Vein endothelial cell (primary cell): ENCODE data around the gene MAFG. TPM values are rescaled to one million over a fixed set of nuclear protein-coding genes. Genes with fewer than 3 reads are reported as not detected.

ENCODE experiments used
- total RNA-seq: library from RNA; depleted of rRNA; stranded (reverse); fragments of >200 nt; gene quantifications from 2 replicates; pipeline ENCODE4 v1.2.3, GENCODE V29; 2012

The MAFG gene
- 21.9 and 24.7 TPM in 2 replicates for total RNA-seq

GRCh38 chr17:81927653-81928543, at the start of gene MAFG:
MAFG (minus strand) TSS chr17:81927735; CDS start chr17:81923185, 4,550 bp downstream.

DNA sequence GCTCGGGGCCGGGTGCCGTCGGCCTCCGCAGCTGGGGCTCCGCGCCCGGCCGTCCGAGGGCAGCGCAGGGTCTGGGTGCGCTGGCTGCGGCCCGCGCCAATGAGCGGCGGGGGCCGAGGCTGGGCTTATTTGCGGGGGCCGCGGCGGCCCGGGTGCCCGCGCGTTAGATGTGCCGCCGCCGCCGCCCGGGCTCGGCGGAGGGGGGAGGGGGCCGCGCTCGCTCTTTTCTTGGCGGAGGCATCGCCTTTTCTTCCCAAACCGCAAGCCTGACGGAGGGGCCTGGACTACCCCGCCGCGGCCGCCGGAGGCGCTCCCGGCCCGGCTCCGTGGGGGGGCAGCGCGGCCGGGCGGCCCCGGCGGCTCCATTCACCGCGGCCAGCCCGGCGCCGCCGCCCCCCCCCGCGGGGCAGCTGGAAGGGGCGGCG, 33.6 kb upstream of the MAFG start, which contains the start of gene NOTUM:
TSS of gene NOTUM (minus strand) at position 101 of the 425 bp plus-strand sequence. CDS start 278 bp downstream, outside the sequence.

GRCh38 chr17:81947189-81947588, 19.7 kb upstream of the MAFG start, which contains the start of gene MYADML2:
MYADML2 (minus strand) TSS chr17:81947233; CDS start chr17:81941741, 5,492 bp downstream.

DNA sequence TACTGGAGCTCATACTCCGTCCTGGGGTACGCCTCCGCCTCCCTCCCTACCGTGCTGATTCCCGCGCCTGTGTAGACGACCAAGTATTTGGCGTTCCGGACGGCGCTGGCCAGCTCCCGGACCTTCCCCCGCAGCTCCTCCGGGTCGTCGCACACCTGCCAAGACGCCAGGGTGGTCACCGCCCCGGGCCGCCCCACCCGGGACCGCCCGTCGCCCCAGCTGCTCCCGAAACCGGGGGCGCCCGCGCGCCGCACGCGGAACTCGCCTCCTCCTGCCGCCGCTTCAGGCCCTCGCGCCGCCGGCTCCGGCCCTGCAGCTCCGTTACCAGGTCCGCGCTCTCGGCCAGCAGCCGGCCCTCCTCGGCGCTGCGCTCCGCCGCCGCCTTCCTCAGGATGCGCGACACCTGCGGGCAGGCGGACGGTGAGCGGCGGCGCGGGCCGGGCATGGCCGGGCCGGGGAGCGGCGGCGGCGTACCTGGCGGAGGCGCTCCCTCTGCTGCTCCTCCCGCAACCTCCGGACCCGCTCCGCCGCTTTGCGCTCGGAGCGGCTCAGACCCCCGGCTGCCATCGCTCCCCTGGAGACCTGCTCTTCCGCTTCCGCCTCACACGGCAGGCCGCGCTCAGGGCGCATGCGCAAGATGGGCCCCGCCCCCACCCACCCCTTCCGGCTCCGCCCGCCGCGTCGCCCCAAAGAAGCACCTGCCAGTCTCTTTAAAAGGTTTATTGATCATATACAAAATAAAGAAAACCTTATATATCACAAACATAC, 9.8 kb downstream of the MAFG start, which contains the start of gene SIRT7:
TSS of gene SIRT7 (minus strand) at position 612 of the 768 bp plus-strand sequence. CDS start at position 567, 45 bp downstream.

GRCh38 chr17:81911277-81911961, 16.1 kb downstream of the MAFG start, which contains the start of gene PCYT2:
PCYT2 (minus strand) TSS chr17:81911399; CDS start chr17:81911355, 44 bp downstream.

DNA sequence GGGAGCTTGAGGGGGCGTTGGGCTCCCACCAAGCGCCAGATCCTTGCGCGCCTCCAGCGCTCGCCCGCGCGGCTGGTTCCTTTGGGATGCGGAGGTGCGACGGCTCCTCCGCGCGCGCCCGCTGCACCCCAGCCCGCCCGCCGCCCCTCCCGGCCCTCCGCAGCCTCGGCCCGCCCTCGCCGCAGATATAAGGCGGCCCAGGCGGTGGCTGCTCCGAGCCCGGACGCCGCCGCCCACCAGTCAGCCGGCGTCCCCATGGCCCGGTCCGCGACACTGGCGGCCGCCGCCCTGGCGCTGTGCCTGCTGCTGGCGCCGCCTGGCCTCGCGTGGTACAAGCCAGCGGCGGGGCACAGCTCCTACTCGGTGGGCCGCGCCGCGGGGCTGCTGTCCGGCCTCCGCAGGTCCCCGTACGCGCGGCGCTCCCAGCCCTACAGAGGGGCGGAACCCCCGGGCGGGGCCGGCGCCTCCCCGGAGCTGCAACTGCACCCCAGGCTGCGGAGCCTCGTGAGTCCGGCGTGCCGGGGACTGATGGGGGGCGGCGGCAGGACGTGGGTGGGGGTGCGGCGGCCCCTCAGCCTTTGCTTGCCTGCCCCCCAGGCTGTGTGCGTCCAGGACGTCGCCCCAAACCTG, 25.4 kb downstream of the MAFG start, which contains the start of gene NPB:
TSS of gene NPB (plus strand) at position 216 of the 630 bp plus-strand sequence. CDS start at position 256, 40 bp downstream.

GRCh38 chr17:81870981-81871386, 56.6 kb downstream of the MAFG start, which contains the start of gene ARHGDIA:
ARHGDIA (minus strand) TSS chr17:81871337; CDS start chr17:81869930, 1,407 bp downstream.

Other genes with a start within 250 kb of the MAFG start
- gene ARL16, start 243.9 kb downstream of the MAFG start, total RNA-seq = 35.6 and 36.6 TPM in 2 replicates
- gene HGS, start 243.7 kb downstream of the MAFG start, total RNA-seq = 134 and 147 TPM in 2 replicates
- gene MRPL12, start 224.4 kb downstream of the MAFG start, total RNA-seq = 23.8 and 26.1 TPM in 2 replicates
- 17.6 and 23.5 TPM in 2 replicates for gene SLC25A10, start 215.5 kb downstream of the MAFG start, total RNA-seq
- gene GCGR, start 123.6 kb downstream of the MAFG start, total RNA-seq = not detected in 2 replicates
- gene MCRIP1, start 94.4 kb downstream of the MAFG start, total RNA-seq = 91.2 and 156 TPM in 2 replicates
- gene PPP1R27, start 92.7 kb downstream of the MAFG start, total RNA-seq = not detected in 2 replicates
- 991 and 1,042 TPM in 2 replicates for gene P4HB, start 67.2 kb downstream of the MAFG start, total RNA-seq
- gene ARHGDIA, start 56.4 kb downstream of the MAFG start, total RNA-seq = 215 and 257 TPM in 2 replicates
- 155 and 174 TPM in 2 replicates for gene ALYREF, start 36.1 kb downstream of the MAFG start, total RNA-seq
- 106 and 139 TPM in 2 replicates for gene ANAPC11, start 36.0 kb downstream of the MAFG start, total RNA-seq
- gene NPB, start 25.5 kb downstream of the MAFG start, total RNA-seq = 0.65 TPM in 1 of 2 replicates, not detected in the other
- gene PCYT2, start 16.3 kb downstream of the MAFG start, total RNA-seq = 26.5 and 45.9 TPM in 2 replicates
- gene SIRT7, start 9.6 kb downstream of the MAFG start, total RNA-seq = 16.0 and 18.0 TPM in 2 replicates
- gene PYCR1, start 9.6 kb upstream of the MAFG start, total RNA-seq = 90.8 and 128 TPM in 2 replicates
- not detected in 2 replicates for gene MYADML2, start 19.5 kb upstream of the MAFG start, total RNA-seq
- under 0.01 and 0.76 TPM in 2 replicates for gene NOTUM, start 33.5 kb upstream of the MAFG start, total RNA-seq
- 21.7 and 31.4 TPM in 2 replicates for gene ASPSCR1, start 49.9 kb upstream of the MAFG start, total RNA-seq
- gene CENPX, start 95.1 kb upstream of the MAFG start, total RNA-seq = 33.0 and 45.1 TPM in 2 replicates
- 13.9 and 17.3 TPM in 2 replicates for gene LRRC45, start 95.6 kb upstream of the MAFG start, total RNA-seq
- gene RAC3, start 103.9 kb upstream of the MAFG start, total RNA-seq = 17.0 and 36.3 TPM in 2 replicates
- 40.1 and 43.4 TPM in 2 replicates for gene DCXR, start 110.0 kb upstream of the MAFG start, total RNA-seq
- 22.4 and 45.7 TPM in 2 replicates for gene RFNG, start 124.1 kb upstream of the MAFG start, total RNA-seq
- 116 and 131 TPM in 2 replicates for gene GPS1, start 124.2 kb upstream of the MAFG start, total RNA-seq
- gene DUS1L, start 138.1 kb upstream of the MAFG start, total RNA-seq = 63.3 and 68.3 TPM in 2 replicates
- 92.1 and 158 TPM in 2 replicates for gene FASN, start 170.5 kb upstream of the MAFG start, total RNA-seq